DOHH2 (cell line): Measurements from ENCODE around the gene CCNYL1.
A peak's percentile ranks its signal among the peaks of the same experiment; 100 is the strongest.

Source experiments
- H3F3A ChIP-seq: fragments of 200-600 bp; sonication (generic), shearing (Covaris generic); 2 replicates; pipeline ENCODE4 v1.6.0; 2016; ENCODE audit warnings: antibody characterized with exemption, mild to moderate bottlenecking; ENCODE audit not compliant: control insufficient read depth, insufficient read depth
- H3K27ac ChIP-seq: fragments of 200-600 bp; sonication (generic); 2 replicates; pipeline ENCODE4 v1.5.1; 2014; ENCODE audit warnings: low read depth, mild to moderate bottlenecking, low read length, moderate library complexity
- H3K27me3 ChIP-seq: fragments of 200-600 bp; sonication (generic); 2 replicates; pipeline ENCODE4 v1.6.1; 2014; ENCODE audit warnings: mild to moderate bottlenecking, low read length, mixed read lengths; ENCODE audit not compliant: control insufficient read depth
- H3K36me3 ChIP-seq: fragments of 200-600 bp; sonication (generic); 2 replicates; pipeline ENCODE4 v1.6.1; 2014; ENCODE audit warnings: mild to moderate bottlenecking, low read length, moderate library complexity, mixed read lengths; ENCODE audit not compliant: control insufficient read depth
- H3K4me1 ChIP-seq: fragments of 200-600 bp; sonication (generic); 2 replicates; pipeline ENCODE4 v1.6.1; 2014; ENCODE audit warnings: mild to moderate bottlenecking, low read length, mixed read lengths; ENCODE audit not compliant: control insufficient read depth
- H3K4me2 ChIP-seq: fragments of 200-600 bp; sonication (generic); 2 replicates; pipeline ENCODE4 v1.6.0; 2014; ENCODE audit warnings: mild to moderate bottlenecking, low read length, moderate library complexity
- H3K4me3 ChIP-seq: fragments of 200-600 bp; sonication (generic); 2 replicates; pipeline ENCODE4 v1.5.1; 2014; ENCODE audit warnings: mild to moderate bottlenecking, low read length, mixed read lengths
- H3K79me2 ChIP-seq: fragments of 200-600 bp; sonication (generic); 2 replicates; pipeline ENCODE4 v1.6.1; 2014; ENCODE audit warnings: mild to moderate bottlenecking, low read length, mixed read lengths; ENCODE audit not compliant: control insufficient read depth
- H3K9me2 ChIP-seq: fragments of 200-600 bp; sonication (generic); replicated peaks from 2 replicates; pipeline ENCODE4 v1.6.1; 2014; ENCODE audit warnings: mild to moderate bottlenecking, low read length, mixed read lengths; ENCODE audit not compliant: control insufficient read depth
- H3K9me3 ChIP-seq: fragments of 200-600 bp; sonication (generic); 2 replicates; pipeline ENCODE4 v1.6.1; 2014; ENCODE audit warnings: antibody characterized with exemption, low read length, mixed read lengths; ENCODE audit not compliant: control insufficient read depth, insufficient read depth
- H4K20me1 ChIP-seq: fragments of 200-600 bp; sonication (generic); 2 replicates; pipeline ENCODE4 v1.6.0; 2014; ENCODE audit warnings: low read depth, mild to moderate bottlenecking, antibody characterized with exemption, low read length, moderate library complexity; ENCODE audit not compliant: control insufficient read depth, insufficient read depth
- EZH2phosphoT487 ChIP-seq: fragments of 200-600 bp; sonication (generic); IDR thresholded peaks from 2 replicates; pipeline ENCODE4 v1.6.1; 2017; ENCODE audit warnings: borderline replicate concordance, mild to moderate bottlenecking, antibody characterized with exemption, low read length, moderate library complexity, mixed read lengths
- TF ChIP-seq, protein P1 (sequence below): fragments of 200-600 bp; sonication (generic); IDR thresholded peaks from one replicate; pipeline ENCODE4 v1.5.1; 2014; ENCODE audit warnings: antibody characterized with exemption, mild to moderate bottlenecking, low read depth, low read length; ENCODE audit not compliant: poor library complexity, severe bottlenecking

CCNYL1 gene

GRCh38 chr2:207670887-207671286, 40.6 kb upstream of the CCNYL1 start:
- H3K4me3 ChIP-seq = no peak overlapping the region
- no peak overlapping the region for H3K4me2 ChIP-seq
- TF ChIP-seq EZH2phosphoT487 = no peak
- TF ChIP-seq, protein P1, sequence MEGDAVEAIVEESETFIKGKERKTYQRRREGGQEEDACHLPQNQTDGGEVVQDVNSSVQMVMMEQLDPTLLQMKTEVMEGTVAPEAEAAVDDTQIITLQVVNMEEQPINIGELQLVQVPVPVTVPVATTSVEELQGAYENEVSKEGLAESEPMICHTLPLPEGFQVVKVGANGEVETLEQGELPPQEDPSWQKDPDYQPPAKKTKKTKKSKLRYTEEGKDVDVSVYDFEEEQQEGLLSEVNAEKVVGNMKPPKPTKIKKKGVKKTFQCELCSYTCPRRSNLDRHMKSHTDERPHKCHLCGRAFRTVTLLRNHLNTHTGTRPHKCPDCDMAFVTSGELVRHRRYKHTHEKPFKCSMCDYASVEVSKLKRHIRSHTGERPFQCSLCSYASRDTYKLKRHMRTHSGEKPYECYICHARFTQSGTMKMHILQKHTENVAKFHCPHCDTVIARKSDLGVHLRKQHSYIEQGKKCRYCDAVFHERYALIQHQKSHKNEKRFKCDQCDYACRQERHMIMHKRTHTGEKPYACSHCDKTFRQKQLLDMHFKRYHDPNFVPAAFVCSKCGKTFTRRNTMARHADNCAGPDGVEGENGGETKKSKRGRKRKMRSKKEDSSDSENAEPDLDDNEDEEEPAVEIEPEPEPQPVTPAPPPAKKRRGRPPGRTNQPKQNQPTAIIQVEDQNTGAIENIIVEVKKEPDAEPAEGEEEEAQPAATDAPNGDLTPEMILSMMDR = no peak
- no peaks in the 10 kb centered on the region for H3K9me2 ChIP-seq
- H4K20me1 ChIP-seq = no peaks in the 10 kb centered on the region
- no peaks in the 10 kb centered on the region for H3K27me3 ChIP-seq
- H3K79me2 ChIP-seq = peaks cover 16% of the 10 kb centered on the region
- peaks cover 44% of the 10 kb centered on the region for H3K36me3 ChIP-seq
- H3K27ac ChIP-seq = no peak overlapping the region
- H3K4me1 ChIP-seq = peaks cover 41% of the 10 kb centered on the region
- H3K9me3 ChIP-seq = no peaks in the 10 kb centered on the region
- H3F3A ChIP-seq = peaks cover 18% of the 10 kb centered on the region

DNA sequence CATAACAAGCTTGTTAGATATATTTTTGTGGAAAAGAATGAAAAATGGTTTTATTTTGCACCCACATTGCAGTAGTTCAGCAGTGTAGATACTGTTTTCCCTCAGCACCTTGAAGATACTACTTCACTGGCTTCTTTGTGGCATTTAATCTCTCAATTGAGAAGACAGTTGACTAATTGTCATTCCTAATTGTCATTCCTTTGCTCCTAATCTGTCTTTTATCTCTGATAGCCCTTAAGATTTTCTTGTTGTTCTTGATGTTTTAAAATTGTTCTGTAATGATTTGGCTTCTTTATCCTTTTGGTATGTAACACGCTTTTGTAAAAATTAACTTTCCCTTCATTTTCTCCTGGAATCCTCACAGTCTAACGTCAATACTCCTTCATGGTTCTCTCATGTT, 38.0 kb upstream of the CCNYL1 start:
- Histone ChIP-seq H3K27me3 (no peaks in the 10 kb centered on the region), H3K79me2 (no peaks in the 10 kb centered on the region), H3K36me3 (peaks cover 28% of the 10 kb centered on the region), H3K4me1 (peaks cover 33% of the 10 kb centered on the region), H3K4me2 (peak overlapping the region; percentile 8; the same call in 1 of the 2 replicates), H3K27ac (no peak overlapping the region), H4K20me1 (no peaks in the 10 kb centered on the region), H3K9me2 (no peaks in the 10 kb centered on the region), H3K9me3 (no peaks in the 10 kb centered on the region), H3K4me3 (no peak overlapping the region), H3F3A (peaks cover 9% of the 10 kb centered on the region; the same call in 1 of the 2 replicates)
- TF ChIP-seq, protein P1 = no peak
- TF ChIP-seq EZH2phosphoT487 = no peak

GRCh38 chr2:207674266-207674774, 37.1 kb upstream of the CCNYL1 start:
- Histone ChIP-seq H4K20me1 (no peaks in the 10 kb centered on the region), H3K4me3 (no peak overlapping the region), H3K9me2 (no peaks in the 10 kb centered on the region), H3K27ac (no peak overlapping the region), H3K36me3 (peaks cover 20% of the 10 kb centered on the region), H3F3A (peaks cover 9% of the 10 kb centered on the region; the same call in 1 of the 2 replicates), H3K27me3 (no peaks in the 10 kb centered on the region), H3K4me1 (peaks cover 33% of the 10 kb centered on the region), H3K4me2 (peak overlapping the region; percentile 33; the same call in 1 of the 2 replicates), H3K9me3 (no peaks in the 10 kb centered on the region), H3K79me2 (no peaks in the 10 kb centered on the region)
- TF ChIP-seq EZH2phosphoT487 = no peak
- TF ChIP-seq, protein P1 = no peak
